SK-N-MC (cell line): ENCODE data around the gene ING5.

ENCODE experiments used
- DNase-seq: peaks from one replicate; pipeline ENCODE4 v3.0.0-alpha.2; 2011; ENCODE audit warnings: low read depth, low spot score
- H3K27ac ChIP-seq: fragments of 200-600 bp; sonication (generic); 2 replicates; pipeline ENCODE4 v1.5.1; 2016; ENCODE audit warnings: mixed run types
- H3K36me3 ChIP-seq: fragments of 200-600 bp; sonication (generic); 2 replicates; pipeline ENCODE4 v1.6.1; 2017; ENCODE audit warnings: antibody characterized with exemption, low read length, mixed read lengths; ENCODE audit not compliant: insufficient read depth
- H3K4me3 ChIP-seq: fragments of 200-600 bp; sonication (generic); 2 replicates; pipeline ENCODE4 v1.5.1; 2016
- H3K9ac ChIP-seq: fragments of 200-600 bp; sonication (generic); 2 replicates; pipeline ENCODE4 v1.8.0; 2017; ENCODE audit warnings: mixed run types, mixed read lengths; ENCODE audit not compliant: insufficient read length
- H3K9me3 ChIP-seq: fragments of 200-600 bp; sonication (generic); 2 replicates; pipeline ENCODE4 v1.6.1; 2017; ENCODE audit warnings: low read depth, mild to moderate bottlenecking, antibody characterized with exemption, low read length, moderate library complexity, mixed read lengths
- EZH2 ChIP-seq: fragments of 200-600 bp; sonication (generic); IDR thresholded peaks from one replicate; pipeline ENCODE4 v1.6.1; 2017; ENCODE audit warnings: antibody characterized with exemption
- FOXP2 ChIP-seq: optimal IDR thresholded peaks from 2 replicates; pipeline ENCODE3; 2011; ENCODE audit warnings: mild to moderate bottlenecking, moderate library complexity; ENCODE audit not compliant: insufficient read depth; ENCODE audit errors: extremely low read length, control extremely low read depth
- POLR2AphosphoS5 ChIP-seq: IDR thresholded peaks from 2 replicates; pipeline ENCODE4 v1.6.1; 2012; ENCODE audit warnings: mild to moderate bottlenecking, low read depth, low read length, borderline replicate concordance

The ING5 gene

DNA sequence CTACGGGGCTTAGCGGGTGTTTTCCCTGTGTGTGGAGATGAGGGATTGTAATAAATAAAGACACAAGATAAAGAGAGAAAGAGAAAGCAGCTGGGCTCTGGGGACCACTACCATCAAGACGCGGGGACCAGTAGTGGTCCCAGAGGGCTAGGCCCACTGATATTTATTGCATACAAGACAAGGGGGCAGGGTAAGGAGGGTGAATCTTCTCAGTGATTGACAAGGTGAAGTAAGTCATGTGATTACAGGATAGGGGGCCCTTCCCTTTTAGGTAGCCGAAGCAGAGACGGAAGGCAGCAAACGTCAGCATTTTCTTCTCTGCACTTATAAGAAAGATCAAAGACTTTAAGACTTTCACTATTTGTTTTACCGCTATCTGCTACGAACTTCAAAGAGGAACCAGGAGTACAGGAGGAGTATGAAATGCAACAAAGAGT lies 70.2 kb downstream of the ING5 start:
- peak overlapping the region; percentile 92 for H3K27ac ChIP-seq
- no peaks in the 10 kb centered on the region for H3K36me3 ChIP-seq
- DNase-seq, result no peak
- H3K9ac ChIP-seq, result peak overlapping the region; percentile 62
- no peak for TF ChIP-seq FOXP2
- no peaks in the 10 kb centered on the region for H3K9me3 ChIP-seq
- no peak overlapping the region; the same call in 1 of the 2 replicates for H3K4me3 ChIP-seq

DNA sequence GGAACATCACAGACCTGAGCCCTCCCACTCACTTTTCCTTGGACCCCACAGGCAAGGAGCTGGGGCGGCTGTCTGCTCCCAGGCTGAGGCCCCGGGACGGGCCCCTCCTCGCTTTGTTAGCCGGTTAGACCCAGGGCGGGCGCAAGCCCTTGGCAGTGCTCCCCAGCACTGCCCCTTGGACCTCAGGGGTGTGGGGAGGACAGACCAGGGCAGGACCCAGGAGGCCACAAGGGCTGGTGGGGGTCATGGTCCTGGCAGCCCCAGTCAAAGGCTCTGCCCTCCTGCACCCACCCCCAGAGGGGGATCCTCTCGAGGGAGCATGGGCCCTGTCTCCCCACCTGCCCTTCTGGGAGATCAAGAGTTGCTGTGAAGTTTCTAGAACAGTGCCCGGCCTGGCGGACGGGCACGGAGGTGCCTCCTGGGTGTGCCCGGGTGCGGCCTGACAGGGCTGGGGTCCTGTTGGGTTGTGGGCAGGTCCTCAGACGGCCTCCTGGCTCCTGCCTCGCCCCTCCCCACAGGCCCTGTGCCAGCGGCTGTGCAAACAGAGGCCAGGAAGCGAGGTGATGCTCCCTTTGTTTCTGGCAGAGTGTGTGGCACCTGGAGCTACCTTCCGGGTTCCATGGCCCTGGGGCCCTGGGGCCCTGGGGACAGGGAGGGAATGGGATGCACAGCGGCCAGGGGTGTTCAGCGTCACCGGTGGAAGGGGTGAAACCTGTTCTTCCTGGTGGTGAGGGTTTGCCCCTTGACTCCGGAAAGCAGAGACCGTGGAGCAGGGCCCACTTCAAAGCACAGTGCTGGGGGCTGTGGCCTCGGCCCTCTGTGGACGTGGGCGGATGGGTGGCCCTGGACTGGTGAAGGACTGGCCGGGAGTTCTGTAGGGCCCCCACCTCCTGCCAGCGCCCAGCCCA lies 71.9 kb downstream of the ING5 start:
- peak overlapping the region; percentile 31; the same call in 1 of the 2 replicates for H3K27ac ChIP-seq
- no peak overlapping the region for H3K4me3 ChIP-seq
- H3K9me3 ChIP-seq, result no peaks in the 10 kb centered on the region
- H3K36me3 ChIP-seq, result no peaks in the 10 kb centered on the region
- H3K9ac ChIP-seq, result no peak overlapping the region
- no peak for DNase-seq
- TF ChIP-seq EZH2, result no peak
- TF ChIP-seq POLR2AphosphoS5, result no peak

DNA sequence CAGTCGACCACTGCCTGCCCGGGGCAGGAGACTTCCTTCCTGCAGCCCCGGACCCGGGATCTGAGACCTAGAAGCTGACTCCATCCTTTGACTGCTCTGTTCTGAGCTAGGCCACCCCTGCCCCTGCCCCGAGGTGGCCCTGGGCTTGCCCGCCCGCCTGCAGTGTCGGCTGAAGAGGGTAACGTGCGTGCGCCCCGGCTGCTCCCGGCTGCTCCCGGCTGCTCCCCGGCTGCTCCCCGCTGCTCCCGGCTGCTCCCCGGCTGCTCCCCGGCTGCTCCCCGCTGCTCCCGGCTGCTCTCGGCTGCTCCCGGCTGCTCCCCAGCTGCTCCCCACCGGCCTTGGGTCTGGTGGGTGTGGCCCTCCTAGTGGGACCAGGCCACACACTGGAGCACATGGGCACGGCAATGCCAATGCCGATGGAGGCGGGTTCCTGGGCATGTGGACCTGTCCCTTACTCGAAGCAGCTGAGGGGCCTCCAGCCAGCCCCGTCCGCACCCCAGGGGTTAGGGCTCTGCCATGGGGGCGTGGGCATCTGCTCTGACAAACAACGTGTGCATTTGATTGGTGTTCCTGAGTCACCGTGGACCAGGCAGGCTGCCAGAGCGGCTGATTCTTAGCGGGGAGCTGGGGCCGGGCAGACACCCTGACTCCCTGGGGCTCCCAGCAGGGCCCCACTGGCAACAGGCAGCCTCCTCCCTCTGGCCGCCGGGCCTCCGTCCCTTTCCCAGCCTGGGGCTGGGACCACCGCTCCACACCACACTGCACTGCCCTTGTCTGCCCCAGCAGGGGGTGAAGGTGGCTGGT lies 72.8 kb downstream of the ING5 start:
- Histone ChIP-seq H3K27ac (peak overlapping the region; percentile 67), H3K36me3 (no peaks in the 10 kb centered on the region), H3K9ac (no peak overlapping the region), H3K4me3 (peak overlapping the region; percentile 22; the same call in 1 of the 2 replicates), H3K9me3 (no peaks in the 10 kb centered on the region)
- no peak for DNase-seq
- TF ChIP-seq FOXP2, result no peak
- peak; percentile 58; the same call in 1 of the 2 replicates for TF ChIP-seq POLR2AphosphoS5
- no peak for TF ChIP-seq EZH2

DNA sequence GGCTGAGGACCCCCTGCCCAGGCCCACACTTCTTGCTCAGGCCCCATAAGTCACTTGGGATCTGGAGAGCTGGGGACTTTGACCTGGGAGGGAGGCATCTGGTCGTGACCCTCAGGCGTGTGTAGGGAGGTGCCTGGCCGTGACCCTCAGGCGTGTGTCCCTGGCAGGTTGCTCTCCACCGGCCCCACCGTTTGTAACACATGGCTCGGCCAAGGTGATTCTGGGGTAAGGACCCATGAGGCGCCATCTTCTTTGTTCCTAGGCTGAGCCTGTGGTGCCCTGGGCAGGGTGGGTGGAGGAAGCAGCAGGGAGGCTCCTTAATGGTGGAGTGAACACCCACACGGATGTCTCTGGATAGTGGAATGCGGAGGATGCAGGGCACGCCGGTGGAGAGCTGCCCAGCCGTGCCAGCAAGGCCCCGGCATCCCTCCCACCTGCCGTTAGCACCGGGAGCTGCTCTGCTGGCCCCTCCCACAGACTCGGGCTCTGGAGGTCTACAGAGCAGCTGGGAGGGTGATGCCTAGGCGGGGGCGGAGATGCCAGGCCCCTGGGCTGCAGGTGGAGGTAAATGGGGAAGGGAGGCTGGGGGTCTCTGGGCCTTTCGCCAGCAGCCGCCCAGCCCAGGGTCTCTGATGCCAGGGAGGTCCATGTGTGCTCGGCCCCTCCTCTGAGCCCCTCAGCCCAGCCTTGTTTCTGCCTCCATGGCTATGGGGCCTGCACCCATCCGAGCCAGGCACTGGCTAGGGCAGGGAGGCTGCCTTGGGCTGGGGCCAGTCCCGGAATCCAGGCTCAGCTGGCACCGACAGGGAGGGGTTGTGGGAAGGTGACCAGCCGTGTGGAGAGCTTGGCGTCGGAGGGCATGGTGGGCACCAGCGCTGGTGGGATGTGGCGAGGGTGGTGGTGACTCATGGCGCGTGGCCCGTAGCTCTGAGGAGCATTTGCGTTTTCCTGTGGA lies 73.7 kb downstream of the ING5 start:
- peak overlapping the region; percentile 67 for H3K27ac ChIP-seq
- no peaks in the 10 kb centered on the region for H3K9me3 ChIP-seq
- no peak for DNase-seq
- H3K36me3 ChIP-seq, result no peaks in the 10 kb centered on the region
- no peak overlapping the region for H3K9ac ChIP-seq
- TF ChIP-seq POLR2AphosphoS5, result no peak
- no peak for TF ChIP-seq FOXP2
- no peak for TF ChIP-seq EZH2
- H3K4me3 ChIP-seq, result peak overlapping the region; percentile 22; the same call in 1 of the 2 replicates

DNA sequence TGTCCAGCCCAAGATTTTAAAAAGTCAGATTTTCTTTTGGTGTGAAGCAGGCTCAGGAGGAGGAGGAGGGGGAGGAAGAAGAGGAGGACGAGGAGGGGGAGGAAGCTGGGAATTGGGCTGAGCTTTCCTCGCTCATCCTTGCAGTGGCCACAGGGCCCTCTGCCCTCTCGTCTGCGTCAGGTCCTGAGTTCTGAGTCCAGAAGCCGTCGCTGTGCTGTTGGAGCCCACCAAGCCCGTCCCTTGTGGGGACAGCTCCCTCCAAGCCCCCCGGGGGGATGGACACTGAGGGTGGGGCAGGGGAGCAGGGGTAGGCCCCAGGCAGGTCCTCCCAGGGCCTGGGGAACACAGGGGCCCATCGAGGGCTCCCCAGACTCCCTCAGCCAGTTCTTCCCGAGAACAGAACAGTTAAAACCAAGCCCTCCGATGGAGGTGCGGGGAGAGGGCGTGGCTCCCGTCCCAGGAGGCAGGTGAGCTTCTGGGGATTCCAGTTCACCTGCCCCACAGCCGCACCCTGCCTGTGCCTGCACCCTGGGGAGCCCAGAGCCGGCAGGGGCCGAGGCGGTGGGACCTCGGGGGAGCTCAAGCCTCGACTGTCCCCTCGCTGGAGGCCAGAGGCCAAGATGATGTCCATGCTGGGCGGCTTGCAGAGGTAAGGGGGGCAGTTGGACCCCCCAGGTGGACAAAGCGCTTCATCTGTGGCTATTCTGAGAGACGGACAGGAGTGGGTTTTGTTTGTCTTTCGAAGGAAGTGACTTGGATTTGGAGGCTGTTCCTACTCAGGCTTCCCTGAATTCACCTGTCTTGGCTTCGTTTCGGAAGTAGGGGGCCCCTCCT lies 74.7 kb downstream of the ING5 start, which contains the start of gene GAL3ST2:
Gene GAL3ST2 (plus strand): TSS at position 487 of the 834 bp plus-strand sequence. CDS start 134 bp downstream, at position 621.
- Histone ChIP-seq H3K27ac (0 out of 2 replicates have a peak within 1 kb of the TSS, but pooled peaks have one; percentile 49), H3K36me3 (no peaks in the 10 kb centered on the region), H3K4me3 (no peak within 1 kb of the TSS), H3K9me3 (no peaks in the 10 kb centered on the region), H3K9ac (no peak within 1 kb of the TSS)
- no peak for DNase-seq
- TF ChIP-seq POLR2AphosphoS5 (no peak), EZH2 (no peak), FOXP2 (no peak)

DNA sequence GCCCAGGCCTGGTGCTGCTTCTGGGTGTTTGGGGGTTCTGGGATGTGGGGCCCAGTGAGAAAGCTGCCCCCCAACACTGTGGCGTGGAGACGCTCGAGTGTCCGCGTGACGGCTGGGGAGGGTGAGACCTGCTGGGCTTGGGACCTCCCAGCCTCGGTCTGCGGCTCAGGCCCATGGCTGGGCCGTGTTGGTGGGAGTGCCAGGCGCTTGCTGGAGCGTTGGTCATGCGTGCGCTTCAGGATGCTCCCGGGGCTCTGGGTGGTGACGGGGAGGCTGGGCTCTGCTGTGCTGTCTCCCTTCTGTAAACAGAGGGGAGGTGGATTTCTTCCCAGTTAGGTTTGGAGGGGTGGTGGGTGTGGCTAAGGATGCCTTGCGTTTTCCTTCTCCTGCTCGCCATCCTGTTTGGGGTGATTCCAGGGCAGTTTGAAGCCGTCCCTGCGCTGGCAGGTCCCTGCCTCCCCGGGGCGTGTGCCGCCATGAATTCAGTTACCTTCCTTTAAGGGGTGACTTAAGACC lies 75.4 kb downstream of the ING5 start:
- H3K36me3 ChIP-seq, result no peaks in the 10 kb centered on the region
- no peak for DNase-seq
- H3K9ac ChIP-seq, result no peak overlapping the region
- TF ChIP-seq EZH2 (no peak), FOXP2 (no peak), POLR2AphosphoS5 (no peak)
- H3K4me3 ChIP-seq, result no peak overlapping the region
- no peaks in the 10 kb centered on the region for H3K9me3 ChIP-seq
- H3K27ac ChIP-seq, result no peak overlapping the region
